ENCODE results near the gene PAMR1. TPM values are rescaled to one million over a fixed set of nuclear protein-coding genes. Genes with fewer than 3 reads are reported as not detected.

Gene PAMR1
- total RNA-seq, 1 experiment from 2014 or later, result 0.62 TPM

DNA sequence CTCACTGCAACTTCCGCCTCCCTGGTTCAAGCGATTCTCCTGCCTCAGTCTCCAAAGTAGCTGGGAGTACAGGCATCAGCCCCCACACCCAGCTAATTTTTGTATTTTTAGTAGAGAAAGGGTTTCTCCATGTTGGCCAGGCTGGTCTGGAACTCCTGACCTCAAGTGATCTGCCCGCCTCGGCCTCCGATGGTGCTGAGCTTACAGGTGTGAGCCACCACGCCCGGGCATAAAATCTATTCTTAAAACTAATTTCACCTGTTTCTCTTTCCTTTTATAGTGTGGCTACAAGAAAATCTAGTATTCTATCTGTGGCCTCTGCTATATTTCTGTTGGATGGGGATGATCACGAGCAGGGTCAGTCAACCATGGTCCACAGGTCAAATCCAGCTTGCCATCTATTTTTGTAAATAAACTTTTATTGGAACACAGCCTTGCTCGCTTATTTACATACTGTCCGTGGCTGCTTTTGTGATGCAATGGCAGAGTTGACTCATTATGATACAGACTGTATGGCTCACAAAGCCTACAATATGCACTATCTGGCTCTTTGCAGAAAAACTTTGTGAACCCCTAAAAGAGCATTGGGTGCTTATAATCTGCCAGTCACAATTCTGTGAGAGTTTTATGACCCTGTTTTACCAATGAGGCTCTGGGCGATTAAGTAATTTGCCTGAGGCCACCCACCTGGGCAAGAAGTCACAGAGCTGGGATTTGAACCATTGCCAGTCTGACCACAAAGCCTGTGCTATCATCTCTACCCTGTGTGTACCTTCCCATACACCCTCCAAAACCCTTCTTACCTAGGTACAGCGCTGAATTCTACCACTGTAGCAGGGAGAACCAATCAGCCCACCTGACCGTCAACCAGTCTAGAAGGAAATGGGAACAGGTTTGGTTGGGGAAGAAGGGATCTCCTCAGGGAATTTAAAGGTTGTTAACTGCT lies 134.4 kb downstream of the PAMR1 start:
- peaks cover 18% of the 10 kb centered on the region for H3K4me1 ChIP-seq (ENCODE audit: insufficient read depth, low read length, poor library complexity, severe bottlenecking)
- no peaks in the 10 kb centered on the region for H3K36me3 ChIP-seq (ENCODE audit: insufficient read depth, low read length, poor library complexity, severe bottlenecking)
- H3K9me3 ChIP-seq (ENCODE audit: low read depth, low read length, poor library complexity, severe bottlenecking), result no peaks in the 10 kb centered on the region
- ChIA-PET CTCF (interaction anchor here (0.6 to 3.0 kb wide), 3 partner anchors 462 to 546 kb away, joined by 3 to 18 read pairs (median 3); no protein-coding TSS in a partner anchor), POLR2A (ENCODE audit: low non-redundant PET) (no interaction called here)
- TF ChIP-seq, protein P1, sequence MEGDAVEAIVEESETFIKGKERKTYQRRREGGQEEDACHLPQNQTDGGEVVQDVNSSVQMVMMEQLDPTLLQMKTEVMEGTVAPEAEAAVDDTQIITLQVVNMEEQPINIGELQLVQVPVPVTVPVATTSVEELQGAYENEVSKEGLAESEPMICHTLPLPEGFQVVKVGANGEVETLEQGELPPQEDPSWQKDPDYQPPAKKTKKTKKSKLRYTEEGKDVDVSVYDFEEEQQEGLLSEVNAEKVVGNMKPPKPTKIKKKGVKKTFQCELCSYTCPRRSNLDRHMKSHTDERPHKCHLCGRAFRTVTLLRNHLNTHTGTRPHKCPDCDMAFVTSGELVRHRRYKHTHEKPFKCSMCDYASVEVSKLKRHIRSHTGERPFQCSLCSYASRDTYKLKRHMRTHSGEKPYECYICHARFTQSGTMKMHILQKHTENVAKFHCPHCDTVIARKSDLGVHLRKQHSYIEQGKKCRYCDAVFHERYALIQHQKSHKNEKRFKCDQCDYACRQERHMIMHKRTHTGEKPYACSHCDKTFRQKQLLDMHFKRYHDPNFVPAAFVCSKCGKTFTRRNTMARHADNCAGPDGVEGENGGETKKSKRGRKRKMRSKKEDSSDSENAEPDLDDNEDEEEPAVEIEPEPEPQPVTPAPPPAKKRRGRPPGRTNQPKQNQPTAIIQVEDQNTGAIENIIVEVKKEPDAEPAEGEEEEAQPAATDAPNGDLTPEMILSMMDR (conservative IDR thresholded peaks at IDR 0.05; ENCODE audit: low read depth, low read length), result no peak
- no peak for TF ChIP-seq EZH2 (IDR thresholded peaks at IDR 0.05; ENCODE audit: borderline replicate concordance, low read depth, low read length, poor library complexity, severe bottlenecking)
- H3K27ac ChIP-seq (ENCODE audit: low read depth, low read length, poor library complexity, severe bottlenecking), result no peak overlapping the region
- DNase-seq (ENCODE audit: low spot score), result peak; percentile 31
- no TSS peak for BruUV-seq (replicated peaks)
- H3K27me3 ChIP-seq (replicated peaks; ENCODE audit: insufficient read depth, low read depth, low read length, poor library complexity), result peaks cover 4% of the 10 kb centered on the region
- intact Hi-C loops (cut with micrococcal nuclease; ENCODE audit: unreplicated experiment), result loop anchor here (5.0 kb wide), 3 partner anchors 154 to 1024 kb away; no protein-coding TSS in a partner anchor
- no peak overlapping the region for H3K4me3 ChIP-seq (ENCODE audit: low read depth, low read length, poor library complexity, severe bottlenecking)

DNA sequence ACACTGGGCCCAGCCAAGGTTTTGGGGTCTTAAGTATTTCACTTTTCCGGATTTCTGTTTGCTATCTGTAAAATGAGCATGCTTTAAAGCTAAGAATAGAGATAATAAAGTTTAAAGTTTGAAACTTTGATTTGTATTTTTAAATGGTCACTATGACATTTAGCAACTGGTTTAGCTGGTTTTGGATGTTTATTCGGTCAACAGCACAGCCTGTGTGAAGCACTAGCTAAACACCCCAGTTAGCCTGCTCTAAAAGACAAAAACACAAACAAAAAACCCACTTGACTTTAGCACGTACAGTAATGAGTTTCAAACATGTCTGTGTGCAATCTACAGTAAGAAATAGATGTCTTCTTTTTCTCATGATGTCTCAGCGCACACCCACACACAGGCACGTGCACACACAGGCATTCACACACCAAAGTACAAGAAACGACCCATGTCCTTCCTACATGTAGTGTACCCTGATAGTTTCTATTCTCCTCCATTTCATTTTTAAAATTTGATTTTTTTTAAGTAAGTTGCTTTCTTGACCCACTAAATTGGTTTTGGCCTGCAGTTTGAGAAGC lies 135.4 kb downstream of the PAMR1 start:
- Histone ChIP-seq H3K27ac (ENCODE audit: low read depth, low read length, poor library complexity, severe bottlenecking) (no peak overlapping the region), H3K36me3 (ENCODE audit: insufficient read depth, low read length, poor library complexity, severe bottlenecking) (no peaks in the 10 kb centered on the region), H3K9me3 (ENCODE audit: low read depth, low read length, poor library complexity, severe bottlenecking) (no peaks in the 10 kb centered on the region), H3K4me3 (ENCODE audit: low read depth, low read length, poor library complexity, severe bottlenecking) (no peak overlapping the region), H3K27me3 (replicated peaks; ENCODE audit: insufficient read depth, low read depth, low read length, poor library complexity) (peaks cover 2% of the 10 kb centered on the region), H3K4me1 (ENCODE audit: insufficient read depth, low read length, poor library complexity, severe bottlenecking) (peaks cover 18% of the 10 kb centered on the region)
- POLR2A ChIA-PET (ENCODE audit: low non-redundant PET), result interaction anchor here (0.7 kb wide), 2 partner anchors 25 to 404 kb away, joined by 6 to 8 read pairs; no protein-coding TSS in a partner anchor
- BruUV-seq (replicated peaks), result no TSS peak
- no peak for TF ChIP-seq EZH2 (IDR thresholded peaks at IDR 0.05; ENCODE audit: borderline replicate concordance, low read depth, low read length, poor library complexity, severe bottlenecking)
- TF ChIP-seq, protein P1 (conservative IDR thresholded peaks at IDR 0.05; ENCODE audit: low read depth, low read length), result no peak
- intact Hi-C loops (cut with micrococcal nuclease; ENCODE audit: unreplicated experiment), result loop anchor here (5.0 kb wide), 3 partner anchors 153 to 1023 kb away; no protein-coding TSS in a partner anchor
- CTCF ChIA-PET, result no interaction called here
- DNase-seq (ENCODE audit: low spot score), result no peak

DNA sequence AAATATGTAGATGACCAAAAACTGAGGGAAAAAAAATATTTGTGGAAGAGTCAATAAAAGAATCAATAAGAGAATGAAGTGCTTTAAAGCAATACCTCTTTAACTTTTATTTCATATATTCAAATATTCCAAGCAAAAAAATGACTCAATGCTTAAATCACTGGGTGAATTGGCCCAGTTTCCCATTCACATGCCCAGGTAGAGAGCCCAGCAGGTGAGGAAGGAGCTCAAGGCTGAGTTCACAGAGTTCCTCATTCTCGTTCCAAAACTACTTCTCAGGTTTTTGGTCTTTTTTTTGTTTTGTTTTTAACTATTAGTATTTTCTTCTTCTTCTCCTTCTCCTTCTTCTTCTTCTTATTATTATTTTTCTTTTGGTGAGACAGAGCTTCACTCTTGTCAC lies 136.3 kb downstream of the PAMR1 start:
- Histone ChIP-seq H3K27ac (ENCODE audit: low read depth, low read length, poor library complexity, severe bottlenecking) (no peak overlapping the region), H3K4me3 (ENCODE audit: low read depth, low read length, poor library complexity, severe bottlenecking) (no peak overlapping the region), H3K36me3 (ENCODE audit: insufficient read depth, low read length, poor library complexity, severe bottlenecking) (no peaks in the 10 kb centered on the region), H3K4me1 (ENCODE audit: insufficient read depth, low read length, poor library complexity, severe bottlenecking) (peaks cover 18% of the 10 kb centered on the region), H3K27me3 (replicated peaks; ENCODE audit: insufficient read depth, low read depth, low read length, poor library complexity) (peaks cover 9% of the 10 kb centered on the region), H3K9me3 (ENCODE audit: low read depth, low read length, poor library complexity, severe bottlenecking) (no peaks in the 10 kb centered on the region)
- ChIA-PET CTCF (interaction anchor here (1.4 kb wide), 1 partner anchor 463 kb away, joined by 4 read pairs; no protein-coding TSS in a partner anchor), POLR2A (ENCODE audit: low non-redundant PET) (interaction anchor here (0.7 kb wide), 1 partner anchor 24 kb away, joined by 8 read pairs; no protein-coding TSS in a partner anchor)
- intact Hi-C loops (cut with micrococcal nuclease; ENCODE audit: unreplicated experiment), result no loop called here
- BruUV-seq (replicated peaks), result no TSS peak
- no peak for TF ChIP-seq EZH2 (IDR thresholded peaks at IDR 0.05; ENCODE audit: borderline replicate concordance, low read depth, low read length, poor library complexity, severe bottlenecking)
- TF ChIP-seq, protein P1 (conservative IDR thresholded peaks at IDR 0.05; ENCODE audit: low read depth, low read length), result no peak
- DNase-seq (ENCODE audit: low spot score), result no peak

All from A673 (cell line).